ENCODE results near the gene UST. TPM values are rescaled to one million over a fixed set of nuclear protein-coding genes. Genes with fewer than 3 reads are reported as not detected.
A peak's percentile ranks its signal among the peaks of the same experiment; 100 is the strongest.
"Not testable (repeated sequence)": the region's sequence is repeated elsewhere in the genome, so short reads cannot be mapped to it uniquely, and the experiment has no call there.

The UST gene
- total and polyA plus RNA-seq, 4 donors: 8.4 to 21.5 (median 14.1) TPM

DNA sequence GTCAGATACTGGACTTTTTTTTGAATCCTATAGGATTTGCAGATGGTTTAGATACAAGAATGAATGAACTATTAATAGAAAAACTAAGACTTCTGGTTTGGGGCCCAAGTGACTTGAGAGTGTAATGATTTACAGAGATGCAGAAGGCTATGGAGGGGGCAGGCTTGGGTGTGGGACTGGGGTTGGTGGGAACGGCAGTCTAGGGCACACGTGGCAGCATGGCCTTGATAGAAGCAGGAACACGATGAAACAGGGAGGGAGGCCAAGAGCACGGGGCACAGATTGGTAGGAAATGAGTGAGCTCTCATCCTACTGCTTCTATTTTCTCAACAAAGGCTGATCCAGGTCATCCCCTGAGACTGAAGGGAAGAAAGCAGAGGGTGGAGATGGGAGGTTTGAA, 3.4 kb upstream of the UST start:
- Histone ChIP-seq H3K36me3 (ENCODE audit: control insufficient read depth in 1 of 2, insufficient read depth in 2 of 2, low read length in 1 of 2) (no peaks in the 10 kb centered on the region), H3K4me3 (ENCODE audit: low read length in 2 of 2) (no peak overlapping the region), H3K4me1 (ENCODE audit: control insufficient read depth in 1 of 2, insufficient read depth in 2 of 2, low read length in 2 of 2) (no peaks in the 10 kb centered on the region), H3K9me3 (ENCODE audit: control insufficient read depth, low read length) (no peaks in the 10 kb centered on the region), H3K27me3 (ENCODE audit: control insufficient read depth in 1 of 2, insufficient read depth in 2 of 2, low read length in 1 of 2) (no peaks in the 10 kb centered on the region), H3K27ac (ENCODE audit: low read depth in 1 of 2, low read length in 2 of 2) (no peak overlapping the region)
- intact Hi-C loops (cut with DNase I): loop anchor here (5.0 to 10.0 kb wide), 3 partner anchors 36 to 169 kb away; no protein-coding TSS in a partner anchor
- ATAC-seq (ENCODE audit: low FRiP score): no peak
- no peak for DNase-seq
- WGBS, 2 donors: 62 to 70% methylated on average over 4 of the region's 4 CpGs

DNA sequence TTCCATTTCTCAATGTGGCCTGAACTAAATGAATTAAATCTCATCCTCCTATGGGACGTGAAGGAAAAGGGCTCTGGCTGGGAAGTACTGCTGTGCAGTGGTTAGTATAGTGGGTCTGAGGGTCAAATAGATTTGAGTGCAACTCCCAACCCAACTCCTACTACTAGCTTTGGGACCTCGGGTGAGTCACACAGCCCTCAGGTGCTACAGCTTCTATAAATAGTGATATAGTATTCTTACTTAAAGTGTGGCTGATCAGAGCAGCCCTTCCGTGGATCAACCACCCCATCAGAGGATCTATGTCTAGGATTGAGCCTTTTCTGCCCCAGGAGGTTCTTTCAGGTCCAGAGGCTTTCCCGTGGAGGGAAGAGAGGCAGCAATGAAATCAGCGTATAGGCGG, 904 bp upstream of the UST start:
- no peak for ATAC-seq (ENCODE audit: low FRiP score)
- Histone ChIP-seq H3K36me3 (ENCODE audit: control insufficient read depth in 1 of 2, insufficient read depth in 2 of 2, low read length in 1 of 2) (no peaks in the 10 kb centered on the region), H3K9me3 (ENCODE audit: control insufficient read depth, low read length) (no peaks in the 10 kb centered on the region), H3K4me3 (ENCODE audit: low read length in 2 of 2) (peak overlapping the region; percentile 58 to 60), H3K4me1 (ENCODE audit: control insufficient read depth in 1 of 2, insufficient read depth in 2 of 2, low read length in 2 of 2) (peaks cover 0 to 4% of the 10 kb centered on the region in 2 donors), H3K27ac (ENCODE audit: low read depth in 1 of 2, low read length in 2 of 2) (peak overlapping the region; percentile 63 to 88), H3K27me3 (ENCODE audit: control insufficient read depth in 1 of 2, insufficient read depth in 2 of 2, low read length in 1 of 2) (no peaks in the 10 kb centered on the region)
- DNase-seq: no peak
- intact Hi-C loops (cut with DNase I): loop anchor here (5.0 to 10.0 kb wide), 5 partner anchors 91 to 201 kb away; no protein-coding TSS in a partner anchor
- 9 to 15% methylated on average over 6 of the region's 6 CpGs for WGBS, 2 donors

DNA sequence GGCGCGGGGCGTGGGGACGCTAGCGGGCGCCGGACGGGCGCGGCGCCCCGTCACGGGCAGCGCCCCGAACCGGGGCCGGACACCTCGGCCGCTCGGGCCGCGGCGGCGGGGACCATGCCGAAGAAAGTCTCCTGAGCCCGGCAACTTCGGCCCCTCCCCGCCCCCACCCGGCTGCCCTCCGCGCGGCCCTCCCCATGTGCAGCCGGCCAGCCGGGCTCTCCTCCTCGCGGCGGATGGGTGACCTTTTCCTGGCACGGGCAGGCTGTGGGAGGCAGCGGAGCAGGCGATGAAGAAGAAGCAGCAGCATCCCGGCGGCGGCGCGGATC, 278 bp downstream of the UST start:
- ATAC-seq (ENCODE audit: low FRiP score) (peak; percentile 54), DNase-seq (peak; percentile 76 to 89)
- H3K27me3 ChIP-seq (ENCODE audit: control insufficient read depth in 1 of 2, insufficient read depth in 2 of 2, low read length in 1 of 2): no peaks in the 10 kb centered on the region
- intact Hi-C loops (cut with DNase I): loop anchor here (5.0 to 10.0 kb wide), 5 partner anchors 92 to 200 kb away; no protein-coding TSS in a partner anchor
- WGBS, 2 donors: 0 to 1% methylated on average over 8 to 45 of the region's 45 CpGs
- no peaks in the 10 kb centered on the region for H3K9me3 ChIP-seq (ENCODE audit: control insufficient read depth, low read length)
- H3K27ac ChIP-seq (ENCODE audit: low read depth in 1 of 2, low read length in 2 of 2): peak overlapping the region; percentile 6 to 53
- peaks cover 0 to 9% of the 10 kb centered on the region in 2 donors for H3K4me1 ChIP-seq (ENCODE audit: control insufficient read depth in 1 of 2, insufficient read depth in 2 of 2, low read length in 2 of 2)
- H3K36me3 ChIP-seq (ENCODE audit: control insufficient read depth in 1 of 2, insufficient read depth in 2 of 2, low read length in 1 of 2): no peaks in the 10 kb centered on the region
- H3K4me3 ChIP-seq (ENCODE audit: low read length in 2 of 2): peak overlapping the region; percentile 58 to 60

- Histone ChIP-seq H3K4me1 (ENCODE audit: control insufficient read depth in 1 of 2, insufficient read depth in 2 of 2, low read length in 2 of 2) (peaks cover 0 to 9% of the 10 kb centered on the region in 2 donors), H3K27me3 (ENCODE audit: control insufficient read depth in 1 of 2, insufficient read depth in 2 of 2, low read length in 1 of 2) (no peaks in the 10 kb centered on the region), H3K4me3 (ENCODE audit: low read length in 2 of 2) (peak overlapping the region; percentile 58 to 60), H3K27ac (ENCODE audit: low read depth in 1 of 2, low read length in 2 of 2) (peak overlapping the region in 1 of 2 donors; percentile 53), H3K9me3 (ENCODE audit: control insufficient read depth, low read length) (no peaks in the 10 kb centered on the region), H3K36me3 (ENCODE audit: control insufficient read depth in 1 of 2, insufficient read depth in 2 of 2, low read length in 1 of 2) (no peaks in the 10 kb centered on the region)
- 0 to 1% methylated on average over 47 to 66 of the region's 66 CpGs for WGBS, 2 donors
- peak; percentile 71 to 87 for DNase-seq
- intact Hi-C loops (cut with DNase I): loop anchor here (5.0 to 10.0 kb wide), 5 partner anchors 93 to 200 kb away; no protein-coding TSS in a partner anchor
- ATAC-seq (ENCODE audit: low FRiP score): peak; percentile 37
Measured at GRCh38 chr6:148747471-148748165, 788 bp downstream of the UST start.

- no peak overlapping the region for H3K4me3 ChIP-seq (ENCODE audit: low read length in 2 of 2)
- H3K27ac ChIP-seq (ENCODE audit: low read depth in 1 of 2, low read length in 2 of 2): no peak overlapping the region
- 73 to 75% methylated on average over 1 of the region's 1 CpG for WGBS, 2 donors
- H3K27me3 ChIP-seq (ENCODE audit: control insufficient read depth in 1 of 2, insufficient read depth in 2 of 2, low read length in 1 of 2): no peaks in the 10 kb centered on the region
- no peak for ATAC-seq (ENCODE audit: low FRiP score)
- peaks cover 0 to 9% of the 10 kb centered on the region in 2 donors for H3K4me1 ChIP-seq (ENCODE audit: control insufficient read depth in 1 of 2, insufficient read depth in 2 of 2, low read length in 2 of 2)
- intact Hi-C loops (cut with DNase I): loop anchor here (5.0 to 10.0 kb wide), 5 partner anchors 95 to 198 kb away; no protein-coding TSS in a partner anchor
- no peak for DNase-seq
- no peaks in the 10 kb centered on the region for H3K9me3 ChIP-seq (ENCODE audit: control insufficient read depth, low read length)
- H3K36me3 ChIP-seq (ENCODE audit: control insufficient read depth in 1 of 2, insufficient read depth in 2 of 2, low read length in 1 of 2): no peaks in the 10 kb centered on the region
Measured at GRCh38 chr6:148749674-148750073, 2.8 kb downstream of the UST start.

DNA sequence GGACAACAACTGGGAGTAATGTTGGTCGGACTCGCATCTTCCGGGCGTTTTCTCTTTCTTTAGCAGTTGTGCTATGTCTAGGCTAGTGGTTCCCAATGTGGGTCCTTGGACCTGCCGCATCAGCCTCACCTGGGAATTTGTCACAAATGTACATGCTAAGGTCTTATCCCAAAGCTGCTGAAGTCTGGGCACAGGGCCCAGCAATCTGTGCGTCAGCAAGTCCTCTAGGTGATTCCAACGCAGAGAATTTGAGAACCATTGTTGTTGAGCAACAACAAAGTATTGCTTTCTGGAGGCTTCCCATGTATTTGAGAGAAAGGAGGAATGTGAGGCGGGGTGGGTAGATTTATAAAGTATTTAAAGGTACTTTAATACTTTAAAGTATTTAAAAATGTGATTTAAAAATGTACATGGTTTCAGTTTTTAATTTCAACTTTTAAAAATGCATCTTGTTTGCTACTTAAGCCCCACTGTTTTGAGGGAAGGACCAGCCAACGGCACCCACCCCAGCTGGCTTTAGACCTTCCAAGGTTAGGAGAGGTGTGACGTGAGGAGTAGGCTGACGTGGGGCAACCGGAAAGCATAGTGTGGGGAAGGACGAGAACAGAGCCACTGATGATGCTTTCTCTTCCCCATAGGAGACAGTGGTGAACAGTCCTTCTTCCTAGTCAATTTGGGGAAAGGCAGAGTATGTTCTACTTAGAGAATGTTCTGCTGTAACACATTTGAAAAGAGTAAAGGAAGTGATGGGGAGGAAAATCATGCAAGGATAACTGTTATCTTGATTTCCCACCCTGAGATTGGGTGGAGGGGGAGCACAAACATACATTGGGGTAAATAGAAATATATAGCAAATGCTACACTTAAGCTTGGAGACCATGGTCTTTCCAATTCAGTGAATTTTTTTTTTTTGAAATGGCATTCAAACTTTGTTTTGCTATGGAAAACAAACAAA, 4.3 kb downstream of the UST start:
- Histone ChIP-seq H3K27ac (ENCODE audit: low read depth in 1 of 2, low read length in 2 of 2) (no peak overlapping the region), H3K4me1 (ENCODE audit: control insufficient read depth in 1 of 2, insufficient read depth in 2 of 2, low read length in 2 of 2) (peaks cover 0 to 9% of the 10 kb centered on the region in 2 donors), H3K4me3 (ENCODE audit: low read length in 2 of 2) (no peak overlapping the region), H3K36me3 (ENCODE audit: control insufficient read depth in 1 of 2, insufficient read depth in 2 of 2, low read length in 1 of 2) (no peaks in the 10 kb centered on the region), H3K9me3 (ENCODE audit: control insufficient read depth, low read length) (no peaks in the 10 kb centered on the region), H3K27me3 (ENCODE audit: control insufficient read depth in 1 of 2, insufficient read depth in 2 of 2, low read length in 1 of 2) (no peaks in the 10 kb centered on the region)
- intact Hi-C loops (cut with DNase I): no loop called here
- no peak for DNase-seq
- no peak for ATAC-seq (ENCODE audit: low FRiP score)
- 91 to 92% methylated on average over 13 of the region's 13 CpGs for WGBS, 2 donors

DNA sequence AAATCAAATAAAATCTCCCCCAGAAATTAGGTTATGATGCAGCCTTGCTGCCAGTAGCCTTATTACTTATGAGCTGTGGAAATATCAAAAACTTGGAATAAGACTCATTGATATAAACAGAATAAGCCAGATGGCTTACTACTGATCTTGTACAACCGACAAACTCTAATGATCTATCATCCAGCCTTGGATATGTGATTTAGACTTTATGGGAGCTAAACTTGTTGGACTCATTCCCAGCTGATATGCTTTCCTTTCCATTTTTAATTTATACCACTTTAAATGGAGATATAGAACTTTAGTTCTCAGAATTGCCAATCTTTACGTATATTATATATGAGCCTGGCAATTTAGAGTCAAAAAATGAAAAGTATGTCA, 5.0 kb downstream of the UST start:
- DNase-seq: no peak
- H3K4me1 ChIP-seq (ENCODE audit: control insufficient read depth in 1 of 2, insufficient read depth in 2 of 2, low read length in 2 of 2): peaks cover 0 to 13% of the 10 kb centered on the region in 2 donors
- no peaks in the 10 kb centered on the region for H3K27me3 ChIP-seq (ENCODE audit: control insufficient read depth in 1 of 2, insufficient read depth in 2 of 2, low read length in 1 of 2)
- WGBS, 2 donors: 94 to 95% methylated on average over 2 of the region's 2 CpGs
- no peaks in the 10 kb centered on the region for H3K36me3 ChIP-seq (ENCODE audit: control insufficient read depth in 1 of 2, insufficient read depth in 2 of 2, low read length in 1 of 2)
- no peaks in the 10 kb centered on the region for H3K9me3 ChIP-seq (ENCODE audit: control insufficient read depth, low read length)
- no peak overlapping the region for H3K4me3 ChIP-seq (ENCODE audit: low read length in 2 of 2)
- H3K27ac ChIP-seq (ENCODE audit: low read depth in 1 of 2, low read length in 2 of 2): no peak overlapping the region
- ATAC-seq (ENCODE audit: low FRiP score): no peak
- intact Hi-C loops (cut with DNase I): no loop called here

DNA sequence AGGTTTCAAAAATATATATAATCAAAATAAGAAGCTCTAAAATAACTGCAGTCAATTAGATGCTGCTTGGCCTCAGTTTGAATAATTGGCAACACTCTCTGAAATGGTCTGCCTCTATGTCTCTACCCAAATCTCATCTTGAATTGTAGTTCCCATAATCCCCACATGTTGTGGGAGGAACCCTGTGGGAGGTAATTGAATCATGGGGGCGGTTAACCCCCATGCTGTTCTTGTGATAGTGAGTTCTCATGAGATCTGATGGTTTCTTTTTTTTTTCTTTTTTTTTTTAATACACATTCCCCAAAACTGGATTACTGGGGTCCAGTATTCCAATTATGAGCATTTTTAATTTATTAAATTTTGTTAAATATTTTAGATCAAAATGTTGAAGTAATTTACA, 8.5 kb downstream of the UST start:
- DNase-seq; H3K27ac ChIP-seq (ENCODE audit: low read depth in 1 of 2, low read length in 2 of 2); H3K36me3 ChIP-seq (ENCODE audit: control insufficient read depth in 1 of 2, insufficient read depth in 2 of 2, low read length in 1 of 2); intact Hi-C loops (cut with DNase I); H3K4me3 ChIP-seq (ENCODE audit: low read length in 2 of 2); H3K27me3 ChIP-seq (ENCODE audit: control insufficient read depth in 1 of 2, insufficient read depth in 2 of 2, low read length in 1 of 2); ATAC-seq (ENCODE audit: low FRiP score); H3K9me3 ChIP-seq (ENCODE audit: control insufficient read depth, low read length): not testable (repeated sequence)
- H3K4me1 ChIP-seq (ENCODE audit: control insufficient read depth in 1 of 2, insufficient read depth in 2 of 2, low read length in 2 of 2): peaks cover 2 to 13% of the 10 kb centered on the region in 2 donors
- WGBS, 2 donors: 0 to 52% methylated on average over 1 of the region's 1 CpG

All from aorta (tissue), 5 donors.